HepG2 (cell line): ENCODE results near the gene STYX. TPM values are rescaled to one million over a fixed set of nuclear protein-coding genes. Genes with fewer than 3 reads are reported as not detected.
A peak's percentile ranks its signal among the peaks of the same experiment; 100 is the strongest.

Source experiments
- CBX1 ChIP-seq: IDR thresholded peaks from one replicate; pipeline ENCODE4 v1.6.1; 2016; ENCODE audit warnings: antibody characterized with exemption, low read depth
- DMAP1 ChIP-seq: IDR thresholded peaks from 2 replicates; pipeline ENCODE4 v1.6.1; 2016
- HHEX ChIP-seq: IDR thresholded peaks from 2 replicates; pipeline ENCODE4 v1.6.1; 2016; ENCODE audit warnings: control low read depth
- HNF4G ChIP-seq, 2 experiments: sonication (generic) in 1 of 2; formaldehyde crosslinking in 1 of 2; IDR thresholded peaks; 2 replicates each; pipeline versions ENCODE4 v1.4.0 to v1.6.1; 2011 to 2020; ENCODE audit warnings: borderline replicate concordance in 2 of 2, low read depth in 2 of 2, mild to moderate bottlenecking in 2 of 2, low read length in 1 of 2, missing genetic modification reagents in 1 of 2, moderate library complexity in 1 of 2
- LCORL ChIP-seq, 2 experiments: fragments of 450-650 bp in 1 of 2; sonication (generic) in 1 of 2; formaldehyde crosslinking in 1 of 2; IDR thresholded peaks; 2 replicates each; pipeline versions ENCODE4 v1.5.0 to v1.6.1; 2017 to 2020; ENCODE audit warnings: antibody characterized with exemption in 1 of 2, missing genetic modification reagents in 1 of 2
- NR2C2 ChIP-seq: sonication (generic); formaldehyde crosslinking; IDR thresholded peaks from 2 replicates; pipeline ENCODE4 v1.4.0; 2020; ENCODE audit warnings: missing genetic modification reagents, mild to moderate bottlenecking, moderate library complexity, borderline replicate concordance
- NR2F6 ChIP-seq, 2 experiments: IDR thresholded peaks; 2 replicates each; pipeline ENCODE4 v1.6.1; 2016; ENCODE audit warnings: antibody characterized with exemption in 1 of 2, mild to moderate bottlenecking in 1 of 2
- NRL ChIP-seq: sonication (generic); formaldehyde crosslinking; IDR thresholded peaks from 2 replicates; pipeline ENCODE4 v1.5.0; 2020; ENCODE audit warnings: missing genetic modification reagents, mild to moderate bottlenecking, moderate library complexity, borderline replicate concordance
- RARG ChIP-seq: sonication (generic); formaldehyde crosslinking; IDR thresholded peaks from 2 replicates; pipeline ENCODE4 v1.4.0; 2020; ENCODE audit warnings: low read depth, mild to moderate bottlenecking, missing genetic modification reagents
- RXRA ChIP-seq: sonication (generic); formaldehyde crosslinking; IDR thresholded peaks from 2 replicates; pipeline ENCODE4 v1.5.1; 2020; ENCODE audit warnings: missing genetic modification reagents
- SRSF1 ChIP-seq: fragments of 200-400 bp; formaldehyde crosslinking; optimal IDR thresholded peaks from 2 replicates; pipeline ENCODE3; 2017; ENCODE audit warnings: mild to moderate bottlenecking, low read depth, low read length, moderate library complexity
- SRY ChIP-seq: sonication (generic); formaldehyde crosslinking; IDR thresholded peaks from 2 replicates; pipeline ENCODE4 v1.8.0; 2022; ENCODE audit warnings: mild to moderate bottlenecking, missing genetic modification reagents
- TARDBP ChIP-seq: sonication (generic); formaldehyde crosslinking; IDR thresholded peaks from 2 replicates; pipeline ENCODE4 v1.8.0; 2022; ENCODE audit warnings: mild to moderate bottlenecking, missing genetic modification reagents
- TP53 ChIP-seq: sonication (generic); formaldehyde crosslinking; conservative IDR thresholded peaks from 2 replicates; pipeline ENCODE4 v1.4.0; 2020; ENCODE audit warnings: missing genetic modification reagents
- ZFP37 ChIP-seq: sonication (generic); formaldehyde crosslinking; IDR thresholded peaks from 2 replicates; pipeline ENCODE4 v1.4.0; 2020; ENCODE audit warnings: missing genetic modification reagents, borderline replicate concordance
- ZNF550 ChIP-seq: sonication (generic); formaldehyde crosslinking; IDR thresholded peaks from 2 replicates; pipeline ENCODE4 v1.4.0; 2020; ENCODE audit warnings: mild to moderate bottlenecking, missing genetic modification reagents, borderline replicate concordance
- ZNF557 ChIP-seq: sonication (generic); formaldehyde crosslinking; IDR thresholded peaks from 2 replicates; pipeline ENCODE4 v1.4.0; 2020; ENCODE audit warnings: missing genetic modification reagents
- ZNF775 ChIP-seq: sonication (generic); formaldehyde crosslinking; IDR thresholded peaks from 2 replicates; pipeline ENCODE4 v1.4.0; 2020; ENCODE audit warnings: missing genetic modification reagents, mild to moderate bottlenecking, moderate library complexity, borderline replicate concordance
- polyA plus RNA-seq, 8 experiments: library from polyadenylated mRNA; depleted of rRNA in 3 of 8; stranded (reverse) in 7 of 8; unstranded in 1 of 8; fragments of >200 nt; fragmentation: Illumina TruSeq in 4 of 8; extraction: Trizol in 4 of 8; gene quantifications; 2 replicates each; pipeline versions ENCODE4 v1.2.1 to v1.2.3, GENCODE V29; 2011 to 2016; ENCODE audit warnings: low read depth in 4 of 8, missing spikeins in 1 of 8, mixed read lengths in 1 of 8; ENCODE audit not compliant: insufficient read depth in 1 of 8
- total RNA-seq, 5 experiments: library from RNA; depleted of rRNA; stranded (reverse); fragments of >200 nt; fragmentation: Illumina TruSeq; extraction: Trizol; gene quantifications; 2 replicates each; pipeline ENCODE4 v1.2.3, GENCODE V29; 2016; ENCODE audit warnings: low read depth in 1 of 5
- TF ChIP-seq, protein P1 (sequence below): sonication (generic); formaldehyde crosslinking; IDR thresholded peaks from 2 replicates; pipeline ENCODE4 v1.5.1; 2020; ENCODE audit warnings: mild to moderate bottlenecking, missing genetic modification reagents, moderate library complexity
- TF ChIP-seq, protein P2 (sequence below): IDR thresholded peaks from 2 replicates; pipeline ENCODE4 v1.6.1; 2016; ENCODE audit warnings: mild to moderate bottlenecking, missing biosample characterization, missing genetic modification reagents
- TF ChIP-seq, protein P3 (sequence below): IDR thresholded peaks from 2 replicates; pipeline ENCODE4 v1.6.1; 2012; ENCODE audit warnings: low read depth, low read length, improper control_type of control experiment
- TF ChIP-seq, protein P4 (sequence below): IDR thresholded peaks from 2 replicates; pipeline ENCODE4 v1.6.1; 2012; ENCODE audit warnings: inconsistent platforms

STYX gene
- total and polyA plus RNA-seq, 2 of the 13 experiments (the other 11 are each of a cell fraction or from before 2014, with no cell fraction given): 6.6 to 10.9 TPM

DNA sequence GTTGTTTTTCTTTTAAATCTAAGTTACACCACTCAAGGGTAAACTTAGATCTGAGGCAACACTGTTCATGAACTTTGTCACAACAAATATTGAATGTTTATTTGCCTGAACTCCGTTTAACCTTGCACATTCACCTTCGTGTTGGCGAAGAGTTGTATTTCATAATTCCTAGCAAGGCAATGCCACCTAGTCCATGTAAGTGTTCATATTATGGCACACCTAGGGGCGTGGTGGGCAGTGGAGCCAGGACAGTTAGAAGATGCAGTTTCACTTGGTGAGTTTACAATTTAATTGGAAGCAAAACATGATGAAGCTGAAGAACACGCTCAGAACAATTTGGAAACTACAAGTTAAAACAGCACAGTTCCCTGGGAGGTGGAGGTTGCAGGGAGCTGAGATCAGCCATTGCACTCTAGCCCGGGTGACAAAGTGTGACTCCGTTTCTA is 91.9 kb downstream of the STYX start (continued):
- no peak; the same call in 1 of the 2 replicates for TF ChIP-seq SRY
- no peak for TF ChIP-seq LCORL (IDR thresholded peaks at IDR 0.05)
- TF ChIP-seq LCORL (CRISPR knock-in tag; IDR thresholded peaks at IDR 0.05): peak; percentile 71
- peak; percentile 91 for TF ChIP-seq HNF4G (IDR thresholded peaks at IDR 0.05; ENCODE audit: borderline replicate concordance, low read depth, low read length)
- TF ChIP-seq HNF4G (CRISPR knock-in tag; IDR thresholded peaks at IDR 0.05; ENCODE audit: borderline replicate concordance, low read depth): peak; percentile 86
- no peak for TF ChIP-seq TP53 (CRISPR knock-in tag)
- no peak for TF ChIP-seq RARG (CRISPR knock-in tag)
- TF ChIP-seq SRSF1: no peak
- no peak for TF ChIP-seq ZNF557
- peak; percentile 81 for TF ChIP-seq NR2C2 (CRISPR knock-in tag)
- TF ChIP-seq, protein P1, sequence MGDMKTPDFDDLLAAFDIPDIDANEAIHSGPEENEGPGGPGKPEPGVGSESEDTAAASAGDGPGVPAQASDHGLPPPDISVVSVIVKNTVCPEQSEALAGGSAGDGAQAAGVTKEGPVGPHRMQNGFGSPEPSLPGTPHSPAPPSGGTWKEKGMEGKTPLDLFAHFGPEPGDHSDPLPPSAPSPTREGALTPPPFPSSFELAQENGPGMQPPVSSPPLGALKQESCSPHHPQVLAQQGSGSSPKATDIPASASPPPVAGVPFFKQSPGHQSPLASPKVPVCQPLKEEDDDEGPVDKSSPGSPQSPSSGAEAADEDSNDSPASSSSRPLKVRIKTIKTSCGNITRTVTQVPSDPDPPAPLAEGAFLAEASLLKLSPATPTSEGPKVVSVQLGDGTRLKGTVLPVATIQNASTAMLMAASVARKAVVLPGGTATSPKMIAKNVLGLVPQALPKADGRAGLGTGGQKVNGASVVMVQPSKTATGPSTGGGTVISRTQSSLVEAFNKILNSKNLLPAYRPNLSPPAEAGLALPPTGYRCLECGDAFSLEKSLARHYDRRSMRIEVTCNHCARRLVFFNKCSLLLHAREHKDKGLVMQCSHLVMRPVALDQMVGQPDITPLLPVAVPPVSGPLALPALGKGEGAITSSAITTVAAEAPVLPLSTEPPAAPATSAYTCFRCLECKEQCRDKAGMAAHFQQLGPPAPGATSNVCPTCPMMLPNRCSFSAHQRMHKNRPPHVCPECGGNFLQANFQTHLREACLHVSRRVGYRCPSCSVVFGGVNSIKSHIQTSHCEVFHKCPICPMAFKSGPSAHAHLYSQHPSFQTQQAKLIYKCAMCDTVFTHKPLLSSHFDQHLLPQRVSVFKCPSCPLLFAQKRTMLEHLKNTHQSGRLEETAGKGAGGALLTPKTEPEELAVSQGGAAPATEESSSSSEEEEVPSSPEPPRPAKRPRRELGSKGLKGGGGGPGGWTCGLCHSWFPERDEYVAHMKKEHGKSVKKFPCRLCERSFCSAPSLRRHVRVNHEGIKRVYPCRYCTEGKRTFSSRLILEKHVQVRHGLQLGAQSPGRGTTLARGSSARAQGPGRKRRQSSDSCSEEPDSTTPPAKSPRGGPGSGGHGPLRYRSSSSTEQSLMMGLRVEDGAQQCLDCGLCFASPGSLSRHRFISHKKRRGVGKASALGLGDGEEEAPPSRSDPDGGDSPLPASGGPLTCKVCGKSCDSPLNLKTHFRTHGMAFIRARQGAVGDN (CRISPR knock-in tag): no peak
- TF ChIP-seq, protein P2, sequence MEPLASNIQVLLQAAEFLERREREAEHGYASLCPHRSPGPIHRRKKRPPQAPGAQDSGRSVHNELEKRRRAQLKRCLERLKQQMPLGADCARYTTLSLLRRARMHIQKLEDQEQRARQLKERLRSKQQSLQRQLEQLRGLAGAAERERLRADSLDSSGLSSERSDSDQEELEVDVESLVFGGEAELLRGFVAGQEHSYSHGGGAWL (CRISPR knock-in tag): no peak
- TF ChIP-seq ZFP37 (CRISPR knock-in tag): no peak
- TF ChIP-seq CBX1: no peak
- TF ChIP-seq HHEX: peak; percentile 70
- TF ChIP-seq, protein P3, sequence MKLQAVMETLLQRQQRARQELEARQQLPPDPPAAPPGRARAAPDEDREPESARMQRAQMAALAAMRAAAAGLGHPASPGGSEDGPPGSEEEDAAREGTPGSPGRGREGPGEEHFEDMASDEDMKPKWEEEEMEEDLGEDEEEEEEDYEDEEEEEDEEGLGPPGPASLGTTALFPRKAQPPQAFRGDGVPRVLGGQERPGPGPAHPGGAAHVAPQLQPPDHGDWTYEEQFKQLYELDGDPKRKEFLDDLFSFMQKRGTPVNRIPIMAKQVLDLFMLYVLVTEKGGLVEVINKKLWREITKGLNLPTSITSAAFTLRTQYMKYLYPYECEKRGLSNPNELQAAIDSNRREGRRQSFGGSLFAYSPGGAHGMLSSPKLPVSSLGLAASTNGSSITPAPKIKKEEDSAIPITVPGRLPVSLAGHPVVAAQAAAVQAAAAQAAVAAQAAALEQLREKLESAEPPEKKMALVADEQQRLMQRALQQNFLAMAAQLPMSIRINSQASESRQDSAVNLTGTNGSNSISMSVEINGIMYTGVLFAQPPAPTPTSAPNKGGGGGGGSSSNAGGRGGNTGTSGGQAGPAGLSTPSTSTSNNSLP: peak; percentile 68
- peak; percentile 89; the same call in 1 of the 2 replicates for TF ChIP-seq TARDBP (CRISPR knock-in tag)
- no peak for TF ChIP-seq ZNF550 (CRISPR knock-in tag)
- peak; percentile 91 for TF ChIP-seq NR2F6 (IDR thresholded peaks at IDR 0.05)
- TF ChIP-seq NR2F6 (CRISPR knock-in tag; IDR thresholded peaks at IDR 0.05): peak; percentile 95
- TF ChIP-seq RXRA (CRISPR knock-in tag): peak; percentile 96; the same call in 1 of the 2 replicates
- no peak for TF ChIP-seq NRL (CRISPR knock-in tag)
- TF ChIP-seq ZNF775 (CRISPR knock-in tag): no peak
- TF ChIP-seq, protein P4, sequence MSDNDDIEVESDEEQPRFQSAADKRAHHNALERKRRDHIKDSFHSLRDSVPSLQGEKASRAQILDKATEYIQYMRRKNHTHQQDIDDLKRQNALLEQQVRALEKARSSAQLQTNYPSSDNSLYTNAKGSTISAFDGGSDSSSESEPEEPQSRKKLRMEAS: peak; percentile 64
- TF ChIP-seq DMAP1 (CRISPR knock-in tag): 0 out of 2 replicates have a peak, but pooled peaks have one; percentile 38
